ENCODE data around the gene EDARADD. TPM values are rescaled to one million over a fixed set of nuclear protein-coding genes. Genes with fewer than 3 reads are reported as not detected.

EDARADD gene
- total RNA-seq, 2 experiments from 2014 or later = 1.5 to 1.7 TPM

GRCh38 chr1:236388332-236388731, 5.8 kb upstream of the EDARADD start:
- no peaks in the 10 kb centered on the region for H3K4me1 ChIP-seq (ENCODE audit: insufficient read depth, low read length)
- Mint-ChIP-seq H3K27me3 (peaks cover 25% of the 10 kb centered on the region), H3K9me3 (no peaks in the 10 kb centered on the region), H3K4me3 (no peak overlapping the region), H3K27ac (no peak overlapping the region), H3K4me1 (ENCODE audit: low read depth) (no peaks in the 10 kb centered on the region), H3K36me3 (ENCODE audit: low read depth) (no peaks in the 10 kb centered on the region)
- H3K36me3 ChIP-seq (ENCODE audit: insufficient read depth, low read length) = no peaks in the 10 kb centered on the region
- no peak overlapping the region for H3K27ac ChIP-seq (ENCODE audit: low read depth in 1 of 2, low read length in 2 of 2)
- H3K27me3 ChIP-seq (ENCODE audit: control insufficient read depth in 1 of 2, insufficient read depth in 2 of 2, low read length in 2 of 2) = no peaks in the 10 kb centered on the region
- H3K4me3 ChIP-seq (ENCODE audit: low read length) = no peak overlapping the region
- CTCF ChIA-PET = no interaction called here
- no peak for DNase-seq
- no peak for ATAC-seq (ENCODE audit: poor library complexity)
- POLR2A ChIA-PET = no interaction called here
- TF ChIP-seq CTCF (IDR thresholded peaks at IDR 0.05) = no peak
- intact Hi-C loops (cut with DNase I, micrococcal nuclease) = no loop called here
- no peaks in the 10 kb centered on the region for H3K9me3 ChIP-seq (ENCODE audit: control insufficient read depth in 1 of 2, insufficient read depth in 1 of 2, low read length in 2 of 2)

GRCh38 chr1:236389253-236389652, 4.8 kb upstream of the EDARADD start:
- TF ChIP-seq CTCF (IDR thresholded peaks at IDR 0.05) = no peak
- POLR2A ChIA-PET = no interaction called here
- H3K27ac Mint-ChIP-seq = no peak overlapping the region

GRCh38 chr1:236391008-236391407, 3.1 kb upstream of the EDARADD start:
- ChIA-PET CTCF (no interaction called here), POLR2A (no interaction called here)
- Mint-ChIP-seq H3K4me3 (no peak overlapping the region), H3K27me3 (peaks cover 44% of the 10 kb centered on the region), H3K27ac (no peak overlapping the region), H3K36me3 (ENCODE audit: low read depth) (peaks cover 4% of the 10 kb centered on the region), H3K9me3 (no peaks in the 10 kb centered on the region), H3K4me1 (ENCODE audit: low read depth) (peaks cover 19% of the 10 kb centered on the region)
- H3K4me1 ChIP-seq (ENCODE audit: insufficient read depth, low read length) = peaks cover 11% of the 10 kb centered on the region
- ATAC-seq (ENCODE audit: poor library complexity) = no peak
- H3K9me3 ChIP-seq (ENCODE audit: control insufficient read depth in 1 of 2, insufficient read depth in 1 of 2, low read length in 2 of 2) = no peaks in the 10 kb centered on the region
- no peak overlapping the region for H3K4me3 ChIP-seq (ENCODE audit: low read length)
- no peak overlapping the region for H3K27ac ChIP-seq (ENCODE audit: low read depth in 1 of 2, low read length in 2 of 2)
- peaks cover 3 to 13% of the 10 kb centered on the region in 2 experiments for H3K27me3 ChIP-seq (ENCODE audit: control insufficient read depth in 1 of 2, insufficient read depth in 2 of 2, low read length in 2 of 2)
- intact Hi-C loops (cut with DNase I, micrococcal nuclease) = no loop called here
- H3K36me3 ChIP-seq (ENCODE audit: insufficient read depth, low read length) = no peaks in the 10 kb centered on the region
- DNase-seq = no peak
- no peak for TF ChIP-seq CTCF (IDR thresholded peaks at IDR 0.05)

More at GRCh38 chr1:236389253-236389652, 4.8 kb upstream of the EDARADD start:
- Histone ChIP-seq H3K4me1 (ENCODE audit: insufficient read depth, low read length) (peaks cover 2% of the 10 kb centered on the region), H3K36me3 (ENCODE audit: insufficient read depth, low read length) (no peaks in the 10 kb centered on the region), H3K27ac (ENCODE audit: low read depth in 1 of 2, low read length in 2 of 2) (no peak overlapping the region), H3K27me3 (ENCODE audit: control insufficient read depth in 1 of 2, insufficient read depth in 2 of 2, low read length in 2 of 2) (peaks cover 0 to 2% of the 10 kb centered on the region in 2 experiments), H3K4me3 (ENCODE audit: low read length) (no peak overlapping the region), H3K9me3 (ENCODE audit: control insufficient read depth in 1 of 2, insufficient read depth in 1 of 2, low read length in 2 of 2) (no peaks in the 10 kb centered on the region)
- Mint-ChIP-seq H3K4me3 (no peak overlapping the region), H3K27me3 (peaks cover 33% of the 10 kb centered on the region), H3K4me1 (ENCODE audit: low read depth) (peaks cover 8% of the 10 kb centered on the region), H3K9me3 (no peaks in the 10 kb centered on the region), H3K36me3 (ENCODE audit: low read depth) (no peaks in the 10 kb centered on the region)
- CTCF ChIA-PET = no interaction called here
- no peak for DNase-seq
- intact Hi-C loops (cut with DNase I, micrococcal nuclease) = no loop called here
- ATAC-seq (ENCODE audit: poor library complexity) = no peak

All from CD4-positive, alpha-beta T cell (primary cell).